22Rv1 (cell line): ENCODE results near the gene PUS10.

Experiments
- H3K27ac ChIP-seq: fragments of 450-650 bp; 2 replicates; pipeline ENCODE4 v1.5.1; 2017
- ZFX ChIP-seq: fragments of 450-650 bp; IDR thresholded peaks from 2 replicates; pipeline ENCODE4 v1.6.1; 2017; ENCODE audit warnings: antibody characterized with exemption, borderline replicate concordance
- TF ChIP-seq, protein P1 (sequence below): fragments of 450-650 bp; IDR thresholded peaks from 2 replicates; pipeline ENCODE4 v1.5.1; 2017; ENCODE audit warnings: mild to moderate bottlenecking

PUS10 gene

DNA sequence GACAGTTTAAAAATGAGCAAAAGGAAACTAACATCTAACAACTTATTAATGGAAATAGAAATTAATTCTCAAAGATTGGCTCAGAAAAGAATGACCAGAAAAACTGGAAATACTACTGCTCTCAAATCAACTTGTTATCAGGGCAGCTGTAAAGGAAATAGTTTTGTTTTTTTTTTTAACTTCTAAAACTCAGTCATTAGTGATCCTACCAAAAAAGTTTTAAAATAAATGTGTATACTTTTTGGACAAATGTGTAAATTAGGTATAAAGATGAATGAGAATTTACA is 52.6 kb downstream of the PUS10 start:
- no peak overlapping the region for H3K27ac ChIP-seq
- TF ChIP-seq, protein P1, sequence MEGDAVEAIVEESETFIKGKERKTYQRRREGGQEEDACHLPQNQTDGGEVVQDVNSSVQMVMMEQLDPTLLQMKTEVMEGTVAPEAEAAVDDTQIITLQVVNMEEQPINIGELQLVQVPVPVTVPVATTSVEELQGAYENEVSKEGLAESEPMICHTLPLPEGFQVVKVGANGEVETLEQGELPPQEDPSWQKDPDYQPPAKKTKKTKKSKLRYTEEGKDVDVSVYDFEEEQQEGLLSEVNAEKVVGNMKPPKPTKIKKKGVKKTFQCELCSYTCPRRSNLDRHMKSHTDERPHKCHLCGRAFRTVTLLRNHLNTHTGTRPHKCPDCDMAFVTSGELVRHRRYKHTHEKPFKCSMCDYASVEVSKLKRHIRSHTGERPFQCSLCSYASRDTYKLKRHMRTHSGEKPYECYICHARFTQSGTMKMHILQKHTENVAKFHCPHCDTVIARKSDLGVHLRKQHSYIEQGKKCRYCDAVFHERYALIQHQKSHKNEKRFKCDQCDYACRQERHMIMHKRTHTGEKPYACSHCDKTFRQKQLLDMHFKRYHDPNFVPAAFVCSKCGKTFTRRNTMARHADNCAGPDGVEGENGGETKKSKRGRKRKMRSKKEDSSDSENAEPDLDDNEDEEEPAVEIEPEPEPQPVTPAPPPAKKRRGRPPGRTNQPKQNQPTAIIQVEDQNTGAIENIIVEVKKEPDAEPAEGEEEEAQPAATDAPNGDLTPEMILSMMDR, result no peak
- TF ChIP-seq ZFX, result no peak

DNA sequence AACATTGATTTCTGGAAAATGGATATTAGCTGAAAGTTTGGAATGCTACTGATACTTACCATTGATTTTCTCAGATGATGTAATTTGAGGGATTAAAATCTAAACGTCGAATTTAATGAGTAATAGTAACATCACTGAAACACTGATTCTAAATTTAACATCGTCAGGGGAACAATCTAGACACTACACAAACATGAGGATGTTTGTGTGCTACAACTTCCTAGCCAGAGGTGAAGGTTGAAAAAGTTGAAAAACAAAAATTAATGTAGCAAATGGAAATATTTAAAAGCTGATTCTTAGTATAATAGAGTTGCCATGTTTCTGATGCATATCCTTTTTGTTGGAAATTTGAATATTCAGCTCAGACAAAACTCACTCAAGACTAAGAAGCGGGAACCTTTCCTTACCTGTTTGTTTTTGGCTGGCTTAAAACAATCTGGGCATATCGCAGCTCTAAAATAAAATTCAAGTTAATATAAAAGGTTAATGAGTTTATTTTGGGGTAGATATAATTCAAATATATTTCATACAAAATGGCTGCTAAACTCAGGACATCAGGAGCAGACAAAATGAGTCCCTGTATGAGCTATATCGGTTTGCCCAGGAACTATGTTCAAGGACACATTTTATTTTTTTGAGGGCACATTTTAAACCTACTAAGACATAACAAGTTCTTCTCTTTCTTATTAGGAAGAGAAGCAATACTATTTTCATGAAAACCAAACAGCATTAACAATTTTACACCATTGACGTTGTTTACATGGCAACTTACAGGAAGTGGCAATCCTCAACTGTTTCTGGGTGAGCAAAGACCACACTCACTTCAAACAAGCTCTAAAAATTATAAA is 53.2 kb downstream of the PUS10 start:
- no peak overlapping the region for H3K27ac ChIP-seq
- TF ChIP-seq, protein P1, result no peak

DNA sequence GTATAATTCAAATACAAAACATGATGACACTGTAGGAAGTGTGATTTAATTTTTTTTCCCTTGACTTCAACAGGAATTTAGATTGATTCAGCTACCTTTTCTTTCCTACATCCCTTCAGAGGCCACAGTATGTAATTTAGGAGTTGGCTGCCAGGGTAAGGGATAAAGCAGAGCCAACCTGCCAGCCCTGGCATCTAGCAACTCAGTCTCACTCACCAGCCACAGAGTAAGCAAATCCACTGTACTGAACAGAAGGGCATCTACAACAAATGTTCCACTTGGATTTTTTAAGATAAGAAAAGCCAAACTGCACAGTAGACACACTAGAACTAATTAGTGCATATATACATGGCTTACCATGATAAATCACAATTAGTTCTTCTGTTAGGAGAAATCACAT is 54.9 kb downstream of the PUS10 start:
- no peak overlapping the region for H3K27ac ChIP-seq
- TF ChIP-seq ZFX, result no peak
- TF ChIP-seq, protein P1, result no peak

DNA sequence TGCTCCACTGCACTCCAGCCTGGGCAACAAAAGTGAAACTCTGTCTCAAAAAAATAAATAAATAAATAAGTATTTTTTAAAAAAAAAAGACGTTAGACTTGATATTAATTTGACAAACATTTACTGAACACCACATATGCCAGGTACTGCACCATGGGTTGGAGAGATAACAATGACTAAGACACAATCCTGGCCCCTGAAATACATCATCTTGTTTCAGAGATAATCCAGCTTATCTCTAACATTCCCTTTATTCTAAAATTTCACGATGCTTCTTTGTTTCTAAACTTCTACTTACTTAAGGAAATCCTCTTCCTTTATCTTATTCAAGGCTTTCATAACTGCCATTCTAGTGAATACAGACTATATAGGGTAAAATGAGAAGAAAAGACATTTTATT is 55.5 kb downstream of the PUS10 start:
- H3K27ac ChIP-seq, result no peak overlapping the region
- TF ChIP-seq ZFX, result no peak
- TF ChIP-seq, protein P1, result no peak

DNA sequence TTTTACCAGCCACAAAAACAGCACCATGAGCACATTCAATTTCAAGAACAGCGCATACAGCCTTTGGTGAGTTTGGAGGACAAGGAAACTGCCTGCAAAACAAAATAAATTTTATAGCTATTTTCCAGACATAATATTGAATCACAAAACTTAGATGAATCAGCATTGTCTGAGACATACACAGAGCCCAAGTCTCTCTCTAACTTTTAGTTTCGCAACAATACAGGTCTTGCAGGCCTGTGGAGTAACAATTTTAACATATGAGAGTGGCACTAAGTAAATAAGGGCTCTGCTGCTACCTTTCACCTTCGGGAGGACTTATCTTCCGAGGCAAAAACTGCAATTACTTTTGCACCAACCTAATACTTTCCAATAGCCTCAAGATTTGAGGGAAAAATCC is 56.6 kb downstream of the PUS10 start:
- no peak for TF ChIP-seq ZFX
- no peak overlapping the region for H3K27ac ChIP-seq

DNA sequence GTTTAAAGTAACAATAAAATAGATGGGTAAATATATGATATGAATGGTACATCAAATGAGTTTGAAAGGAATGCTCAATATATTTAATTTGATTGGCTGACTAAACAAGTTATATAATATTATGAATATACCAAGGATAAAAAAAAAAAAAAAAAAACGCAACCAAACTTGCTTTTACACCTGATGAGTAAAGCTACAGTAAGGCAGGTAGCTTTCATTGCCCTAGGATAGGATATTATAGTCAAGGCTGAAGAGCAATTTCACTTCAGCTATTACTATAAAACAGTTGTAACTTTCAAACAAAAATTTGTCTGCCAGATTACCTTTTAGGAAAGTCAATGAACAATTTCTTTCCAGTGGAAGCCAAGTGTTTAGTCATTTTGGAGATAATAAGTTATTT is 57.3 kb downstream of the PUS10 start:
- TF ChIP-seq, protein P1, result no peak
- no peak for TF ChIP-seq ZFX
- no peak overlapping the region for H3K27ac ChIP-seq

DNA sequence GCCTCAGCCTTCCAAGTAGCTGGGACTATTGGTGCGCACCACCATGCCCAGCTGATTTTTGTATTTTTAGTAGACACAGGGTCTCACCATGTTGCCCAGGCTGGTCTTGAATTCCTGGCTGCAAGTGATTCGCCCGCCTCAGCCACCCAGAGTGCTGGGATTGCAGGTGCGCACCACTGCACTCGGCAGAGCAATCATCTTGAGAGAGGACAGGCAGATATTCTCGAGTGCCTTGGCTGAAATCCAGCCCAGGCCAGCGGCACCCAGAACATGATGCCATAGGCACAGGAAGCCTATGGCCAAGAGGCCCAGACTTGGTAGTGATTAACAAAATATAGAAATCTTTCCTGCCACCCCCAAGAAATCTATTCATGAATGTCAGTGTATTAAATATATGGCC is 58.6 kb downstream of the PUS10 start:
- TF ChIP-seq, protein P1, result no peak
- TF ChIP-seq ZFX, result no peak
- H3K27ac ChIP-seq, result no peak overlapping the region

DNA sequence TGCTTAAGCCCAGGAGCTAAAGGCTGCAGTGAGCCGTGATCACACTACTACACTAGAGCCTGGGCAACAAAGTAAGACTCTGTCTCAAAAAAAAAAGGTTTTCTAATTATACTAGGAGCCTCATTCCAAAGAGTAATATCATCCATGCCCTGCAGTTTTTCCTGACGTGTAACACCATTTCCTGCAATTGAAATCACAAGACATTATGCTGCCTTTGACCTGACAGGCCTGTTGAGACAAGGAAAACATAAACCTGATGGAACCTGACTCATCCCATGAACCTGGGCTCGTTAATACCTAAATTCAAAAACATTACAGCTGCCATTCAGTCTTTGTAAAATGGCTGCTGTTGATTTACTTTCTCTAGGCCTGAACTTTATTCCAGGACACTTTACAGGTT is 59.3 kb downstream of the PUS10 start:
- TF ChIP-seq ZFX, result no peak
- H3K27ac ChIP-seq, result no peak overlapping the region
